Thymus (tissue), 11 donors: ENCODE data around the gene CLTCL1. TPM values are rescaled to one million over a fixed set of nuclear protein-coding genes. Genes with fewer than 3 reads are reported as not detected.

Experiments used
- DNase-seq, 9 donors: peaks; one replicate each; pipeline ENCODE4 v3.0.0-alpha.2; 2013; ENCODE audit warnings: low spot score in 9 of 9, low read depth in 6 of 9, missing footprints in 1 of 9
- H3K27ac ChIP-seq, 2 donors: one replicate each; pipeline ENCODE4 v1.5.1; 2013; ENCODE audit warnings: control low read depth in 1 of 2, low read depth in 1 of 2, low read length in 1 of 2, mild to moderate bottlenecking in 1 of 2, moderate library complexity in 1 of 2
- H3K27me3 ChIP-seq, 2 donors: one replicate each; pipeline ENCODE4 v1.5.1; 2013; ENCODE audit warnings: low read length in 1 of 2; ENCODE audit not compliant: control insufficient read depth in 2 of 2, insufficient read depth in 1 of 2
- H3K36me3 ChIP-seq, 2 donors: one replicate each; pipeline ENCODE4 v1.5.1; 2013; ENCODE audit warnings: low read length in 1 of 2, mild to moderate bottlenecking in 1 of 2, moderate library complexity in 1 of 2; ENCODE audit not compliant: control insufficient read depth in 2 of 2, insufficient read depth in 2 of 2
- H3K4me1 ChIP-seq, 2 donors: one replicate each; pipeline ENCODE4 v1.5.1; 2013; ENCODE audit warnings: low read length in 2 of 2; ENCODE audit not compliant: control insufficient read depth in 2 of 2, insufficient read depth in 2 of 2
- H3K4me3 ChIP-seq, 2 donors: one replicate each; pipeline ENCODE4 v1.5.1; 2013; ENCODE audit warnings: low read length in 2 of 2, control low read depth in 1 of 2, mild to moderate bottlenecking in 1 of 2
- H3K9me3 ChIP-seq, 2 donors: one replicate each; pipeline ENCODE4 v1.5.1; 2013; ENCODE audit warnings: low read length in 1 of 2, mild to moderate bottlenecking in 1 of 2; ENCODE audit not compliant: control insufficient read depth in 2 of 2, insufficient read depth in 1 of 2
- WGBS: extraction: QIAGEN DNeasy Blood & Tissue Kit; methylation state at CpG from one replicate; pipeline ENCODE4 v1.1.7; 2013; 5-methylcytosine and 5-hydroxymethylcytosine counted together
- polyA plus RNA-seq: library from polyadenylated mRNA; stranded (reverse); fragments of 200-250 nt; gene quantifications from one replicate; pipeline ENCODE4 v1.2.3, GENCODE V29; 2013
- total RNA-seq: library from RNA; stranded (reverse); fragments of 120-200 nt; gene quantifications from one replicate; pipeline ENCODE4 v1.2.4, GENCODE V29; 2013
- donor health status: healthy.

Gene CLTCL1
- total and polyA plus RNA-seq, 2 donors: 9.5 to 30.4 TPM

- no peaks in the 10 kb centered on the region for H3K27me3 ChIP-seq
- H3K27ac ChIP-seq: no peak overlapping the region
- H3K9me3 ChIP-seq: no peaks in the 10 kb centered on the region
- WGBS: 98% methylated on average over 11 of the region's 11 CpGs
- H3K36me3 ChIP-seq: peaks cover 84 to 97% of the 10 kb centered on the region in 2 donors
- H3K4me1 ChIP-seq: no peaks in the 10 kb centered on the region
- H3K4me3 ChIP-seq: no peak overlapping the region
- DNase-seq: no peak
Measured at GRCh38 chr22:19137384-19138216, 153.9 kb downstream of the CLTCL1 start.

- Histone ChIP-seq H3K27me3 (no peaks in the 10 kb centered on the region), H3K9me3 (no peaks in the 10 kb centered on the region), H3K4me3 (no peak overlapping the region), H3K27ac (no peak overlapping the region), H3K4me1 (no peaks in the 10 kb centered on the region), H3K36me3 (peaks cover 80 to 96% of the 10 kb centered on the region in 2 donors)
- WGBS: 97% methylated on average over 10 of the region's 10 CpGs
- no peak for DNase-seq
Measured at GRCh38 chr22:19136915-19137314, 154.6 kb downstream of the CLTCL1 start.

GRCh38 chr22:19134874-19135273 lies 156.6 kb downstream of the CLTCL1 start:
- H3K27ac ChIP-seq: no peak overlapping the region
- 92% methylated on average over 18 of the region's 18 CpGs for WGBS
- H3K9me3 ChIP-seq: no peaks in the 10 kb centered on the region
- no peaks in the 10 kb centered on the region for H3K4me1 ChIP-seq
- no peaks in the 10 kb centered on the region for H3K27me3 ChIP-seq
- no peak for DNase-seq
- peaks cover 60 to 86% of the 10 kb centered on the region in 2 donors for H3K36me3 ChIP-seq
- H3K4me3 ChIP-seq: no peak overlapping the region

GRCh38 chr22:19134176-19134831 lies 157.2 kb downstream of the CLTCL1 start:
- no peak overlapping the region for H3K4me3 ChIP-seq
- H3K9me3 ChIP-seq: no peaks in the 10 kb centered on the region
- no peak for DNase-seq
- H3K4me1 ChIP-seq: no peaks in the 10 kb centered on the region
- no peak overlapping the region for H3K27ac ChIP-seq
- WGBS: 98% methylated on average over 21 of the region's 21 CpGs
- peaks cover 55 to 80% of the 10 kb centered on the region in 2 donors for H3K36me3 ChIP-seq
- no peaks in the 10 kb centered on the region for H3K27me3 ChIP-seq

GRCh38 chr22:19133561-19133960 lies 158.0 kb downstream of the CLTCL1 start:
- H3K36me3 ChIP-seq: peaks cover 47 to 73% of the 10 kb centered on the region in 2 donors
- no peak for DNase-seq
- WGBS: 99% methylated on average over 13 of the region's 13 CpGs
- no peaks in the 10 kb centered on the region for H3K9me3 ChIP-seq
- no peaks in the 10 kb centered on the region for H3K4me1 ChIP-seq
- H3K27me3 ChIP-seq: no peaks in the 10 kb centered on the region
- no peak overlapping the region for H3K4me3 ChIP-seq
- no peak overlapping the region for H3K27ac ChIP-seq

- DNase-seq: no peak
- Histone ChIP-seq H3K36me3 (peaks cover 40 to 66% of the 10 kb centered on the region in 2 donors), H3K4me3 (no peak overlapping the region), H3K27ac (no peak overlapping the region), H3K27me3 (no peaks in the 10 kb centered on the region), H3K4me1 (no peaks in the 10 kb centered on the region), H3K9me3 (no peaks in the 10 kb centered on the region)
- 97% methylated on average over 9 of the region's 9 CpGs for WGBS
Measured at GRCh38 chr22:19132693-19133400, 158.7 kb downstream of the CLTCL1 start.

GRCh38 chr22:19132153-19132552 lies 159.4 kb downstream of the CLTCL1 start:
- Histone ChIP-seq H3K27me3 (no peaks in the 10 kb centered on the region), H3K36me3 (peaks cover 33 to 59% of the 10 kb centered on the region in 2 donors), H3K4me1 (no peaks in the 10 kb centered on the region), H3K27ac (no peak overlapping the region), H3K4me3 (no peak overlapping the region), H3K9me3 (no peaks in the 10 kb centered on the region)
- no peak for DNase-seq
- WGBS: 97% methylated on average over 20 of the region's 20 CpGs

GRCh38 chr22:19131685-19132015 lies 159.9 kb downstream of the CLTCL1 start:
- Histone ChIP-seq H3K9me3 (no peaks in the 10 kb centered on the region), H3K4me1 (no peaks in the 10 kb centered on the region), H3K36me3 (peaks cover 33 to 54% of the 10 kb centered on the region in 2 donors), H3K4me3 (no peak overlapping the region), H3K27me3 (no peaks in the 10 kb centered on the region), H3K27ac (no peak overlapping the region)
- WGBS: 98% methylated on average over 19 of the region's 19 CpGs
- no peak for DNase-seq
